SIG-M5 treated with dmso at 0.1 percent for 504 hours (cell line): ENCODE measurements around the gene ERG.
A peak's percentile ranks its signal among the peaks of the same experiment; 100 is the strongest.

ENCODE experiments used
- DNase-seq: peaks from one replicate; lab custom pipeline; 2025; ENCODE audit not compliant: unreplicated experiment; lab: John Stamatoyannopoulos, UW

Gene ERG

GRCh38 chr21:38474796-38475195 lies 23.5 kb downstream of the ERG start:
- no peak for DNase-seq

- no peak for DNase-seq
These were observed 24.2 kb downstream of the ERG start for GRCh38 chr21:38474124-38474523.

- DNase-seq, result no peak
These were observed 25.7 kb downstream of the ERG start for GRCh38 chr21:38472412-38473108.

- no peak for DNase-seq
These were observed 26.5 kb downstream of the ERG start for GRCh38 chr21:38471766-38472165.

- no peak for DNase-seq
These were observed 27.5 kb downstream of the ERG start for GRCh38 chr21:38470755-38471154.

GRCh38 chr21:38469642-38470041 lies 28.6 kb downstream of the ERG start:
- DNase-seq, result no peak

GRCh38 chr21:38468989-38469388 lies 29.3 kb downstream of the ERG start:
- DNase-seq, result no peak

- DNase-seq, result no peak
These were observed 30.4 kb downstream of the ERG start for GRCh38 chr21:38467911-38468310.

- DNase-seq, result peak; percentile 55
These were observed 30.9 kb downstream of the ERG start for GRCh38 chr21:38467374-38467773.

- DNase-seq, result no peak
These were observed 38.0 kb downstream of the ERG start for GRCh38 chr21:38460171-38460742.

- peak; percentile 27 for DNase-seq
These were observed 38.8 kb downstream of the ERG start for GRCh38 chr21:38459490-38459889.

GRCh38 chr21:38455403-38455802 lies 42.9 kb downstream of the ERG start:
- DNase-seq, result no peak

- DNase-seq, result no peak
These were observed 43.6 kb downstream of the ERG start for GRCh38 chr21:38454702-38455101.

GRCh38 chr21:38454161-38454560 lies 44.1 kb downstream of the ERG start:
- DNase-seq, result no peak

- no peak for DNase-seq
These were observed 49.4 kb downstream of the ERG start for GRCh38 chr21:38448671-38449385.

GRCh38 chr21:38447611-38448010 lies 50.7 kb downstream of the ERG start:
- DNase-seq, result no peak

- no peak for DNase-seq
These were observed 53.6 kb downstream of the ERG start for GRCh38 chr21:38444691-38445090.

GRCh38 chr21:38443110-38443509 lies 55.2 kb downstream of the ERG start:
- no peak for DNase-seq

GRCh38 chr21:38441153-38441552 lies 57.1 kb downstream of the ERG start:
- no peak for DNase-seq

- no peak for DNase-seq
These were observed 57.5 kb downstream of the ERG start for GRCh38 chr21:38440746-38441145.

GRCh38 chr21:38439957-38440356 lies 58.3 kb downstream of the ERG start:
- DNase-seq, result no peak

- no peak for DNase-seq
These were observed 58.9 kb downstream of the ERG start for GRCh38 chr21:38439426-38439825.
